ENCODE results near the gene MAGI2. TPM values are rescaled to one million over a fixed set of nuclear protein-coding genes. Genes with fewer than 3 reads are reported as not detected.

Gene MAGI2
- total RNA-seq, 1 donor from 2014 or later, result 64.2 TPM

GRCh38 chr7:79410345-79410744, 43.1 kb downstream of the MAGI2 start:
- Mint-ChIP-seq H3K4me1 (ENCODE audit: low read depth, unreplicated experiment) (no peaks in the 10 kb centered on the region), H3K27ac (ENCODE audit: unreplicated experiment) (no peak overlapping the region), H3K27me3 (ENCODE audit: unreplicated experiment) (no peaks in the 10 kb centered on the region), H3K4me3 (ENCODE audit: unreplicated experiment) (no peak overlapping the region), H3K36me3 (ENCODE audit: unreplicated experiment) (no peaks in the 10 kb centered on the region), H3K9me3 (ENCODE audit: unreplicated experiment) (no peaks in the 10 kb centered on the region)
- no peak for DNase-seq
- TF ChIP-seq, protein P1, sequence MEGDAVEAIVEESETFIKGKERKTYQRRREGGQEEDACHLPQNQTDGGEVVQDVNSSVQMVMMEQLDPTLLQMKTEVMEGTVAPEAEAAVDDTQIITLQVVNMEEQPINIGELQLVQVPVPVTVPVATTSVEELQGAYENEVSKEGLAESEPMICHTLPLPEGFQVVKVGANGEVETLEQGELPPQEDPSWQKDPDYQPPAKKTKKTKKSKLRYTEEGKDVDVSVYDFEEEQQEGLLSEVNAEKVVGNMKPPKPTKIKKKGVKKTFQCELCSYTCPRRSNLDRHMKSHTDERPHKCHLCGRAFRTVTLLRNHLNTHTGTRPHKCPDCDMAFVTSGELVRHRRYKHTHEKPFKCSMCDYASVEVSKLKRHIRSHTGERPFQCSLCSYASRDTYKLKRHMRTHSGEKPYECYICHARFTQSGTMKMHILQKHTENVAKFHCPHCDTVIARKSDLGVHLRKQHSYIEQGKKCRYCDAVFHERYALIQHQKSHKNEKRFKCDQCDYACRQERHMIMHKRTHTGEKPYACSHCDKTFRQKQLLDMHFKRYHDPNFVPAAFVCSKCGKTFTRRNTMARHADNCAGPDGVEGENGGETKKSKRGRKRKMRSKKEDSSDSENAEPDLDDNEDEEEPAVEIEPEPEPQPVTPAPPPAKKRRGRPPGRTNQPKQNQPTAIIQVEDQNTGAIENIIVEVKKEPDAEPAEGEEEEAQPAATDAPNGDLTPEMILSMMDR (IDR thresholded peaks at IDR 0.05; ENCODE audit: partially characterized antibody, unreplicated experiment), result no peak

GRCh38 chr7:79407351-79407750, 46.1 kb downstream of the MAGI2 start:
- Mint-ChIP-seq H3K27ac (ENCODE audit: unreplicated experiment) (no peak overlapping the region), H3K36me3 (ENCODE audit: unreplicated experiment) (no peaks in the 10 kb centered on the region), H3K4me3 (ENCODE audit: unreplicated experiment) (no peak overlapping the region), H3K4me1 (ENCODE audit: low read depth, unreplicated experiment) (no peaks in the 10 kb centered on the region), H3K27me3 (ENCODE audit: unreplicated experiment) (no peaks in the 10 kb centered on the region), H3K9me3 (ENCODE audit: unreplicated experiment) (no peaks in the 10 kb centered on the region)
- TF ChIP-seq, protein P1 (IDR thresholded peaks at IDR 0.05; ENCODE audit: partially characterized antibody, unreplicated experiment), result no peak
- DNase-seq, result no peak

DNA sequence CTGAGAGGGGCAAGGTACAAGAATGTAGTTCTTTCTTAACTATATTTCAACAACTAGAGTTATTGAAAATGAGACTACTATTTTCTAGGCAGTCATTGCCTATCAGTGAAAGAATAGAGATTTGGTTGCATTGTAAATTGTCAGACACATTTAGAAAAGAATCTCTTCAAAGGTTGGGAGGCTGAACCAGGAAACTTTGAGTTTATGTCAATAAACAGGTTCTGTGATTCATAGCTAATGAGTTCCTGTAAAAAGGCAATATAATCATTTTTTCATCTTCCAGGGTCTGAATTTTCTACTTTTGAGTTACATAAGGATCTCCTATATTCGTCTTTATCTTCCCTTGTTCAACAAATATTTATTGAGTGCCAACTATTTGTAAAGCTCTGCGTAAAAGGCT, 47.1 kb downstream of the MAGI2 start:
- Mint-ChIP-seq H3K27me3 (ENCODE audit: unreplicated experiment) (no peaks in the 10 kb centered on the region), H3K36me3 (ENCODE audit: unreplicated experiment) (no peaks in the 10 kb centered on the region), H3K9me3 (ENCODE audit: unreplicated experiment) (no peaks in the 10 kb centered on the region), H3K4me3 (ENCODE audit: unreplicated experiment) (no peak overlapping the region), H3K27ac (ENCODE audit: unreplicated experiment) (no peak overlapping the region), H3K4me1 (ENCODE audit: low read depth, unreplicated experiment) (no peaks in the 10 kb centered on the region)
- TF ChIP-seq, protein P1 (IDR thresholded peaks at IDR 0.05; ENCODE audit: partially characterized antibody, unreplicated experiment), result no peak
- DNase-seq, result no peak

DNA sequence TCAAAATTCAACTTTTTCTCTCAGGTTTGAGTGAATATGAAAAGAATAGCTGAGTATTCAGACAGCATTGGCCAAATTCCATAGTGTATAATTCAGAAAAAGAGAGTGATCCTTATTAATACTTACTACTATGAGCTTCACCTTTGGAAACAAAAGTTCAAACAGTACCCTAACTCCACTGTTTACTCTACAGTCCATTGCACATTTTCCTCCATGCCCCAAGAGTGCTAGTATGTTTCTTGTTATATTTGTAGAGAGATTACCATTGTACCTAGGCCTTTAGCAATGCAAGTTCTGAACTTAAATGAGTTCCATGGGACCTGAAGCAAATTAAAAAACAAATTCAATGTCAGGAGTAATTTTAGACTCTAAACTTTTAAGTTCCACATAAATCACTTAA, 48.1 kb downstream of the MAGI2 start:
- TF ChIP-seq, protein P1 (IDR thresholded peaks at IDR 0.05; ENCODE audit: partially characterized antibody, unreplicated experiment), result no peak
- Mint-ChIP-seq H3K4me1 (ENCODE audit: low read depth, unreplicated experiment) (no peaks in the 10 kb centered on the region), H3K9me3 (ENCODE audit: unreplicated experiment) (no peaks in the 10 kb centered on the region)

DNA sequence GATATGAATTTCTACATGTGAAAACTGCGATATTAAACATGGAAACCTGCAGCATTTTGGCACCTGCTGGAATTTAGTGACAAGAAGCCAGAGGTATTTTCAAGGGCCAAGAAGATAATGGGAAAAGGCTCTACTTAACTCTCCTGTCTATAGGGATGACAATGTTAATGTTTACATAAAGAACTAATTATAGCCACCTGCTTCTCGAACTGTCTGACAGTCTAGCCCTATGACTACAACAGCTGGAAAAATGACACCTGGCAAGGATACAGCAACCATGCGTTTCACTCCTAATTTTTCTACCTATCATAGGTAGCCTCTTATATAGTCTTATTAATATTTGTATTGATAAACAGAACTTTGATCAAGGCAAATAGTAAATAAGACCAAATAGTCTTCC, 49.6 kb downstream of the MAGI2 start:
- Mint-ChIP-seq H3K27me3 (ENCODE audit: unreplicated experiment) (no peaks in the 10 kb centered on the region), H3K4me1 (ENCODE audit: low read depth, unreplicated experiment) (no peaks in the 10 kb centered on the region), H3K4me3 (ENCODE audit: unreplicated experiment) (no peak overlapping the region), H3K9me3 (ENCODE audit: unreplicated experiment) (no peaks in the 10 kb centered on the region), H3K36me3 (ENCODE audit: unreplicated experiment) (no peaks in the 10 kb centered on the region), H3K27ac (ENCODE audit: unreplicated experiment) (no peak overlapping the region)
- TF ChIP-seq, protein P1 (IDR thresholded peaks at IDR 0.05; ENCODE audit: partially characterized antibody, unreplicated experiment), result no peak
- DNase-seq, result no peak

More for the DNA sequence above, 48.1 kb downstream of the MAGI2 start:
- Mint-ChIP-seq H3K27ac (ENCODE audit: unreplicated experiment) (no peak overlapping the region), H3K27me3 (ENCODE audit: unreplicated experiment) (no peaks in the 10 kb centered on the region), H3K36me3 (ENCODE audit: unreplicated experiment) (no peaks in the 10 kb centered on the region), H3K4me3 (ENCODE audit: unreplicated experiment) (no peak overlapping the region)
- no peak for DNase-seq

Data from glutamatergic neuron (in vitro differentiated cells).